KMS-11 (cell line): ENCODE measurements around the gene METAP1.
"Not testable (repeated sequence)": the region's sequence is repeated elsewhere in the genome, so short reads cannot be mapped to it uniquely, and the experiment has no call there.

Source experiments
- H2AFZ ChIP-seq: fragments of 200-600 bp; sonication (generic); 2 replicates; pipeline ENCODE4 v1.6.1; 2016; ENCODE audit warnings: antibody characterized with exemption, mixed run types, low read depth
- H3K27ac ChIP-seq: fragments of 200-600 bp; sonication (generic); 2 replicates; pipeline ENCODE4 v1.6.1; 2016; ENCODE audit warnings: mild to moderate bottlenecking, mixed run types
- H3K27me3 ChIP-seq: fragments of 200-600 bp; sonication (generic); 2 replicates; pipeline ENCODE4 v1.6.1; 2017; ENCODE audit warnings: mild to moderate bottlenecking, low read depth, mixed run types, moderate library complexity; ENCODE audit not compliant: insufficient read depth
- H3K36me3 ChIP-seq: fragments of 200-600 bp; sonication (generic); 2 replicates; pipeline ENCODE4 v1.6.1; 2017; ENCODE audit warnings: mild to moderate bottlenecking, mixed run types; ENCODE audit not compliant: insufficient read depth
- H3K4me1 ChIP-seq: fragments of 200-600 bp; sonication (generic); 2 replicates; pipeline ENCODE4 v1.6.1; 2016; ENCODE audit warnings: mild to moderate bottlenecking, low read depth, mixed run types; ENCODE audit not compliant: poor library complexity, severe bottlenecking
- H3K4me2 ChIP-seq: fragments of 200-600 bp; sonication (generic); 2 replicates; pipeline ENCODE4 v1.7.0; 2016; ENCODE audit warnings: mild to moderate bottlenecking, mixed run types
- H3K4me3 ChIP-seq: fragments of 200-600 bp; sonication (generic); IDR thresholded peaks from 2 replicates; pipeline ENCODE4 v1.6.1; 2017; ENCODE audit warnings: low read depth, low read length, mixed read lengths; ENCODE audit not compliant: insufficient read depth
- H3K79me2 ChIP-seq: fragments of 200-600 bp; sonication (generic); 2 replicates; pipeline ENCODE4 v1.6.1; 2016; ENCODE audit warnings: low read depth, mixed run types; ENCODE audit not compliant: insufficient read depth
- H3K9ac ChIP-seq: fragments of 200-600 bp; sonication (generic); 2 replicates; pipeline ENCODE4 v1.6.1; 2016; ENCODE audit warnings: mild to moderate bottlenecking, mixed run types
- H4K20me1 ChIP-seq: fragments of 200-600 bp; sonication (generic); 2 replicates; pipeline ENCODE4 v1.6.1; 2016; ENCODE audit warnings: mild to moderate bottlenecking, mixed run types; ENCODE audit not compliant: insufficient read depth
- TF ChIP-seq, protein P1 (sequence below): fragments of 200-600 bp; sonication (generic); conservative IDR thresholded peaks from 2 replicates; pipeline ENCODE4 v1.6.1; 2017; ENCODE audit warnings: low read depth, mild to moderate bottlenecking, antibody characterized with exemption, low read length, moderate library complexity, mixed read lengths

METAP1 gene

DNA sequence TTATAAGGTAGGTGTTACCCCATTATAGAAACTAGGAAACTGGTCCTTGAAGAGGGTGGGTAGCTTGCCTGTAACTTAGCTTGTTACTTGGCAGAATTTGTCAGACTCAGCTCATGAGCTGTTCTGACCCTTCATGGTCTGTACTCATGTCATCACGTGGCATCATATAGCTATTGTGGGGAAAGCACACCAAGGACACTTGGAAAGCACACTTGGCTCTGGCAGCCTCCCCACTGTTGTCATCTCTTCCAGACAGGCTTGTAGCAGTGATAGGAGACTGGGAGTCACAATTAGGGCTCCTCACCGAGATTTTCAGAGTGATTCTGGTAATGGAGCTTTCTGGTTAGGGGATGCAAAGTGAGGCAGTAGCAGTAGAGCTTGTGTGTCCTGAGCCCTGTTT lies 62.7 kb downstream of the METAP1 start:
- no peak overlapping the region for H3K27ac ChIP-seq
- no peaks in the 10 kb centered on the region for H4K20me1 ChIP-seq
- H3K27me3 ChIP-seq, result no peaks in the 10 kb centered on the region
- TF ChIP-seq, protein P1, sequence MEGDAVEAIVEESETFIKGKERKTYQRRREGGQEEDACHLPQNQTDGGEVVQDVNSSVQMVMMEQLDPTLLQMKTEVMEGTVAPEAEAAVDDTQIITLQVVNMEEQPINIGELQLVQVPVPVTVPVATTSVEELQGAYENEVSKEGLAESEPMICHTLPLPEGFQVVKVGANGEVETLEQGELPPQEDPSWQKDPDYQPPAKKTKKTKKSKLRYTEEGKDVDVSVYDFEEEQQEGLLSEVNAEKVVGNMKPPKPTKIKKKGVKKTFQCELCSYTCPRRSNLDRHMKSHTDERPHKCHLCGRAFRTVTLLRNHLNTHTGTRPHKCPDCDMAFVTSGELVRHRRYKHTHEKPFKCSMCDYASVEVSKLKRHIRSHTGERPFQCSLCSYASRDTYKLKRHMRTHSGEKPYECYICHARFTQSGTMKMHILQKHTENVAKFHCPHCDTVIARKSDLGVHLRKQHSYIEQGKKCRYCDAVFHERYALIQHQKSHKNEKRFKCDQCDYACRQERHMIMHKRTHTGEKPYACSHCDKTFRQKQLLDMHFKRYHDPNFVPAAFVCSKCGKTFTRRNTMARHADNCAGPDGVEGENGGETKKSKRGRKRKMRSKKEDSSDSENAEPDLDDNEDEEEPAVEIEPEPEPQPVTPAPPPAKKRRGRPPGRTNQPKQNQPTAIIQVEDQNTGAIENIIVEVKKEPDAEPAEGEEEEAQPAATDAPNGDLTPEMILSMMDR, result no peak
- H3K4me2 ChIP-seq, result no peak overlapping the region
- H2AFZ ChIP-seq, result no peak overlapping the region
- no peaks in the 10 kb centered on the region for H3K79me2 ChIP-seq
- H3K4me1 ChIP-seq, result peaks cover 9% of the 10 kb centered on the region
- H3K36me3 ChIP-seq, result no peaks in the 10 kb centered on the region
- H3K9ac ChIP-seq, result no peak overlapping the region
- no peak overlapping the region for H3K4me3 ChIP-seq

DNA sequence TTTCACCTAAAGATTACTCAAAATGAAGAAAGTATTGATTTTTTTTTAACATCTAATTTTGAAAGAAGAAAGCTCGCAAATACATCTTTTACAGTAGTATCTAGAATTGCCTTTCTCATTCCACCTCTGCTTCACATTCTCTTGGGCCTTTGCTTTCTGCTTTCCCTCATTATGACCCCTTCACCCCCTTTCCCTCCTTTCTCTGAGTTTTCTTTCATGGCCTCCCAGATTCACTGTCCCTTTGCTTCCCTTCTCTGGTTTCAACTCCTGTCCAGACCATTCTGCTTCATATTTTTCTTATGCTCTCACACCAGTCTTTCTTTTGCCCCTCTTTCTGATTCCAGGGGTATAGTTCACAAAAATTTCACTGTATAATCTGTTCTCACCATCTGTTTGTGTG lies 64.0 kb downstream of the METAP1 start:
- TF ChIP-seq, protein P1, result no peak
- H3K79me2 ChIP-seq, result no peaks in the 10 kb centered on the region
- H3K27ac ChIP-seq, result no peak overlapping the region
- no peak overlapping the region for H3K9ac ChIP-seq
- H3K4me2 ChIP-seq, result no peak overlapping the region
- no peak overlapping the region for H3K4me3 ChIP-seq
- no peaks in the 10 kb centered on the region for H3K36me3 ChIP-seq
- H3K4me1 ChIP-seq, result peaks cover 9% of the 10 kb centered on the region
- no peak overlapping the region for H2AFZ ChIP-seq
- H3K27me3 ChIP-seq, result no peaks in the 10 kb centered on the region
- no peaks in the 10 kb centered on the region for H4K20me1 ChIP-seq

DNA sequence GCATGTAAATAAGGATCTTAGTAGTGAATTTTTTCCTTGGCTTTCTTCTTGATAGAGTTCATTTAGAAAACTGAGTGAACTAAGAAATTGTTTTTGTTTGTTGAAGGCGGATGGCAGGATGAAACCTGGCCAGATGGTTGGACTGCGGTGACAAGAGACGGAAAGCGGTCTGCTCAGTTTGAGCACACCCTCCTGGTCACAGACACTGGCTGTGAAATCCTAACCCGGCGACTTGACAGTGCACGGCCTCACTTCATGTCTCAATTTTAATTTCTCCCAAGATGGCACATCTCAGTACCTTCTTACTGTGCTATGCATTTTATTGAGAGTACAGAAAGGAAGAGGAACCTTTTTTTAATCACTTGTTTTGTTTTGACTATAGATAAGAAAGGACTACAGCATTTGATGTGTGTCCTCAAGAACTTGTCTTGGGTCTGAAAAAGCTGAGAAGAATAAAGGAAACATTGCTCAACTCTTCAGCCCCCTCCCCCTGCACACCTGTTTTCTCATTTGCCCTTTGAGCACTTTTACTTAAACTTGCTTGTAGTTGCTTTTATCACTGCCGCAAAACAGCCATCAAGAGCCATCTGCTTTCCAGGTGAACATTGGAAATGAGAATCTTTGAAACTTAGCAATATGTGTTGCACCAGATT lies 65.7 kb downstream of the METAP1 start:
- Histone ChIP-seq H3K27me3 (no peaks in the 10 kb centered on the region), H3K27ac (no peak overlapping the region), H4K20me1 (no peaks in the 10 kb centered on the region), H3K4me2 (no peak overlapping the region), H3K4me1 (peaks cover 1% of the 10 kb centered on the region), H2AFZ (no peak overlapping the region), H3K36me3 (no peaks in the 10 kb centered on the region), H3K79me2 (no peaks in the 10 kb centered on the region), H3K4me3 (no peak overlapping the region), H3K9ac (no peak overlapping the region)
- TF ChIP-seq, protein P1, result no peak

DNA sequence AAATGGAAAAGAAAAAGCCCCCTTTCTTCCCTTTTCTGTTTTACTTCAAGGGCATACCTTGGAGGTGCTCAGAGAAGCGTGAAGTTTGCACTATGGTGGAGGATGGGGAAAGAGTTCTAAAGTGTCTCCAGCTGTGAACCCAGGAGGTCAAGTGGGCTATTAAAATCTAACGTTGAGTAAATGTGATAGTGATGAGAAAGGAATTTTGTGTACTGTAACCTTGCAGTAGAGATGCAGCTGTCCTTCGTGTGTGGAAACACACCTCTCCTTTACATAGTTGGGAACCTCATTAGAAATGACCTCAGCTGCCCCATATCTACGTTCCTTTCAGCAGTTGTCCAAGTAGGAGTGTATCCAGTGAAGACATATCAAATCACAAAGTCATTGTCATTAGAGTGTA lies 66.6 kb downstream of the METAP1 start:
- TF ChIP-seq, protein P1, result no peak
- Histone ChIP-seq H3K27ac (no peak overlapping the region), H3K9ac (no peak overlapping the region), H4K20me1 (no peaks in the 10 kb centered on the region), H3K4me2 (no peak overlapping the region), H3K4me1 (no peaks in the 10 kb centered on the region), H2AFZ (no peak overlapping the region), H3K27me3 (no peaks in the 10 kb centered on the region), H3K79me2 (no peaks in the 10 kb centered on the region), H3K4me3 (no peak overlapping the region), H3K36me3 (no peaks in the 10 kb centered on the region)

DNA sequence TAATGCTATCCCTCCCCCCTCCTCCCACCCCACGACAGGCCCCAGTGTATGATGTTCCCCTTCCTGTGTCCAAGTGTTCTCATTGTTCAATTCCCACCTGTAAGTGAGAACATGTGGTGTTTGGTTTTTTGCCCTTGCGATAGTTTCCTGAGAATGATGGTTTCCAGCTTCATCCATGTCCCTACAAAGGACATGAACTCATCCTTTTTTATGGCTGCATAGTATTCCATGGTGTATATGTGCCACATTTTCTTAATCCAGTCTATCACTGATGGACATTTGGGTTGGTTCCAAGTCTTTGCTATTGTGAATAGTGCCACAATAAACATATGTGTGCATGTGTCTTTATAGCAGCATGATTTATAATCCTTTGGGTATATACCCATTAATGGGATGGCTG lies 70.0 kb downstream of the METAP1 start:
- H3K4me2 ChIP-seq, H3K79me2 ChIP-seq, H4K20me1 ChIP-seq, H3K36me3 ChIP-seq, H3K9ac ChIP-seq, H3K27ac ChIP-seq, H3K4me3 ChIP-seq, H3K27me3 ChIP-seq, H3K4me1 ChIP-seq, H2AFZ ChIP-seq: not testable (repeated sequence)
